ENCODE results near the gene GNG3. TPM values are rescaled to one million over a fixed set of nuclear protein-coding genes. Genes with fewer than 3 reads are reported as not detected.
A peak's percentile ranks its signal among the peaks of the same experiment; 100 is the strongest.
"Not testable (repeated sequence)": the region's sequence is repeated elsewhere in the genome, so short reads cannot be mapped to it uniquely, and the experiment has no call there.

GNG3 gene
- total RNA-seq, 1 experiment from 2014 or later: not detected

- Histone ChIP-seq H3K27me3 (ENCODE audit: low read length) (no peaks in the 10 kb centered on the region), H3K79me2 (ENCODE audit: low read length) (no peaks in the 10 kb centered on the region), H3K4me2 (ENCODE audit: low read length) (no peak overlapping the region), H3K27ac (ENCODE audit: low read length) (no peak overlapping the region), H3K9ac (ENCODE audit: low read length) (no peak overlapping the region), H3K36me3 (ENCODE audit: low read depth, low read length) (peaks cover 23% of the 10 kb centered on the region), H3F3A (ENCODE audit: low read length, unreplicated experiment) (peaks cover 3% of the 10 kb centered on the region), H4K20me1 (ENCODE audit: low read length) (no peaks in the 10 kb centered on the region), H3K9me3 (ENCODE audit: low read length) (no peaks in the 10 kb centered on the region), H2AFZ (ENCODE audit: low read length) (no peak overlapping the region), H3K9me2 (replicated peaks; ENCODE audit: low read length) (no peaks in the 10 kb centered on the region), H3K4me3 (ENCODE audit: low read length) (no peak overlapping the region), H3K4me1 (ENCODE audit: insufficient read depth, low read length) (no peaks in the 10 kb centered on the region)
- intact Hi-C loops (cut with micrococcal nuclease): loop anchor here (1.0 to 10.0 kb wide), 2 partner anchors 13 to 300 kb away; no protein-coding TSS in a partner anchor
- DNase-seq (peak; percentile 80), ATAC-seq (peak; percentile 95)
- ChIA-PET CTCF (interaction anchor here (0.7 to 2.5 kb wide), 3 partner anchors 11 to 22 kb away, joined by 4 to 12 read pairs (median 4); no protein-coding TSS in a partner anchor), POLR2A (ENCODE audit: unreplicated experiment) (no interaction called here)
- no TSS peak for BruUV-seq (replicated peaks)
- TF ChIP-seq, protein P1, sequence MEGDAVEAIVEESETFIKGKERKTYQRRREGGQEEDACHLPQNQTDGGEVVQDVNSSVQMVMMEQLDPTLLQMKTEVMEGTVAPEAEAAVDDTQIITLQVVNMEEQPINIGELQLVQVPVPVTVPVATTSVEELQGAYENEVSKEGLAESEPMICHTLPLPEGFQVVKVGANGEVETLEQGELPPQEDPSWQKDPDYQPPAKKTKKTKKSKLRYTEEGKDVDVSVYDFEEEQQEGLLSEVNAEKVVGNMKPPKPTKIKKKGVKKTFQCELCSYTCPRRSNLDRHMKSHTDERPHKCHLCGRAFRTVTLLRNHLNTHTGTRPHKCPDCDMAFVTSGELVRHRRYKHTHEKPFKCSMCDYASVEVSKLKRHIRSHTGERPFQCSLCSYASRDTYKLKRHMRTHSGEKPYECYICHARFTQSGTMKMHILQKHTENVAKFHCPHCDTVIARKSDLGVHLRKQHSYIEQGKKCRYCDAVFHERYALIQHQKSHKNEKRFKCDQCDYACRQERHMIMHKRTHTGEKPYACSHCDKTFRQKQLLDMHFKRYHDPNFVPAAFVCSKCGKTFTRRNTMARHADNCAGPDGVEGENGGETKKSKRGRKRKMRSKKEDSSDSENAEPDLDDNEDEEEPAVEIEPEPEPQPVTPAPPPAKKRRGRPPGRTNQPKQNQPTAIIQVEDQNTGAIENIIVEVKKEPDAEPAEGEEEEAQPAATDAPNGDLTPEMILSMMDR (conservative IDR thresholded peaks at IDR 0.05; ENCODE audit: low read depth, low read length): peak; percentile 95
- no peak for TF ChIP-seq EZH2phosphoT487 (IDR thresholded peaks at IDR 0.05; ENCODE audit: borderline replicate concordance, low read length)
These were observed 12.9 kb upstream of the GNG3 start for GRCh38 chr11:62694455-62695167.

DNA sequence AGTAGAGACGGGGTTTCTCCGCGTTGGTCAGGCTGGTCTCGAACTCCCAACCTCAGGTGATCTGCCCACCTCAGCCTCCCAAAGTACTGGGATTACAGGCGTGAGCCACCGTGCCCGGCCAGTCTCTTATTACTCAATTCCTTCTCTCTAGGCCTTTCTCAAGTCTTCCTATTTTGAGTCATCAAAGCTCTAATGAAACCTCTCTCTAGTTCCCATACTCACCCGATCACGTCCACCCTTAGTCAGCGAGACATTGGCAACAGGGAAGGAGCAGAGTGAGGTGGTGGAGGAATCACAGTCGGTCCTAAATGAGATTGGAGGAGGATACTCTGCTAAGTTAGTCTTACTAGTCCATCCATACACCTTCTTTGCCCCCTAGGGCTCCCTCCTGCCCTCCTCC is 5.2 kb upstream of the GNG3 start:
- DNase-seq: no peak
- Histone ChIP-seq H3K4me3 (ENCODE audit: low read length) (no peak overlapping the region), H4K20me1 (ENCODE audit: low read length) (no peaks in the 10 kb centered on the region), H3K36me3 (ENCODE audit: low read depth, low read length) (peaks cover 10% of the 10 kb centered on the region), H3K79me2 (ENCODE audit: low read length) (0 out of 2 replicates have a peak, but pooled peaks cover 5% of the 10 kb centered on the region), H2AFZ (ENCODE audit: low read length) (no peak overlapping the region), H3K27ac (ENCODE audit: low read length) (no peak overlapping the region), H3K9ac (ENCODE audit: low read length) (no peak overlapping the region), H3K4me2 (ENCODE audit: low read length) (no peak overlapping the region), H3K9me3 (ENCODE audit: low read length) (no peaks in the 10 kb centered on the region), H3K27me3 (ENCODE audit: low read length) (no peaks in the 10 kb centered on the region), H3K4me1 (ENCODE audit: insufficient read depth, low read length) (peaks cover 17% of the 10 kb centered on the region), H3F3A (ENCODE audit: low read length, unreplicated experiment) (peaks cover 4% of the 10 kb centered on the region), H3K9me2 (replicated peaks; ENCODE audit: low read length) (no peaks in the 10 kb centered on the region)
- no TSS peak for BruUV-seq (replicated peaks)
- POLR2A ChIA-PET (ENCODE audit: unreplicated experiment): no interaction called here
- CTCF ChIA-PET: no interaction called here
- TF ChIP-seq EZH2 (IDR thresholded peaks at IDR 0.05; ENCODE audit: low read length, unreplicated experiment) (no peak), EZH2phosphoT487 (IDR thresholded peaks at IDR 0.05; ENCODE audit: borderline replicate concordance, low read length) (no peak)
- TF ChIP-seq, protein P1 (conservative IDR thresholded peaks at IDR 0.05; ENCODE audit: low read depth, low read length): no peak
- intact Hi-C loops (cut with micrococcal nuclease): no loop called here
- ATAC-seq: no peak

- H3K4me2 ChIP-seq (ENCODE audit: low read length); H3K27ac ChIP-seq (ENCODE audit: low read length); intact Hi-C loops (cut with micrococcal nuclease); H3K36me3 ChIP-seq (ENCODE audit: low read depth, low read length); POLR2A ChIA-PET (ENCODE audit: unreplicated experiment); H3K9me3 ChIP-seq (ENCODE audit: low read length); BruUV-seq (replicated peaks); DNase-seq; H3K4me3 ChIP-seq (ENCODE audit: low read length); H4K20me1 ChIP-seq (ENCODE audit: low read length); CTCF ChIA-PET; H3K9ac ChIP-seq (ENCODE audit: low read length); H3K79me2 ChIP-seq (ENCODE audit: low read length); H3K27me3 ChIP-seq (ENCODE audit: low read length); H3F3A ChIP-seq (ENCODE audit: low read length, unreplicated experiment); ATAC-seq; H3K9me2 ChIP-seq (replicated peaks; ENCODE audit: low read length); H2AFZ ChIP-seq (ENCODE audit: low read length): not testable (repeated sequence)
- H3K4me1 ChIP-seq (ENCODE audit: insufficient read depth, low read length): peaks cover 17% of the 10 kb centered on the region
These were observed 3.6 kb upstream of the GNG3 start for GRCh38 chr11:62703921-62704320.
